HepG2 (cell line): Measurements from ENCODE around the gene ANO6. TPM values are rescaled to one million over a fixed set of nuclear protein-coding genes. Genes with fewer than 3 reads are reported as not detected.

ENCODE experiments used
- ATAC-seq: fragments of 200-7000 bp; cut with Tn5 transposase; 3 replicates; pipeline ENCODE4 v1.9.1; 2020; ENCODE audit warnings: mild to moderate bottlenecking, moderate library complexity
- BruUV-seq: library from RNA; stranded (reverse); fragments of 400-500 nt; replicated peaks from 2 replicates; lab custom pipeline; 2021; lab: Mats Ljungman, UMichigan
- CTCF ChIA-PET: fragments of 300-600 bp; formaldehyde crosslinking; extraction: SDS; loops from one replicate; lab custom pipeline; 2021; ENCODE audit warnings: low total read pairs, inconsistent platforms, low intra/inter-chr PET ratio; lab: Yijun Ruan, JAX
- POLR2A ChIA-PET: fragments of 350-600 bp; sonication (Branson Sonifier 250); formaldehyde crosslinking; loops from one replicate; lab custom pipeline; 2020; ENCODE audit warnings: antibody characterized with exemption, inconsistent platforms; lab: Yijun Ruan, JAX
- DNase-seq: peaks from one replicate; pipeline ENCODE4 v3.0.0-alpha.2; 2015; ENCODE audit warnings: low spot score
- FAIRE-seq: peaks from 3 replicates; lab custom pipeline; 2011; peaks lifted over from hg19 to GRCh38; lab: Jason Lieb, UNC
- H2AFZ ChIP-seq: one replicate; pipeline ENCODE4 v1.6.1; 2011; ENCODE audit warnings: low read length, inconsistent platforms
- H3K27ac ChIP-seq: fragments of 300-600 bp; 3 replicates; pipeline ENCODE4 v1.8.0; 2011; ENCODE audit warnings: mixed run types, mild to moderate bottlenecking, mixed read lengths, low read length, inconsistent platforms; ENCODE audit not compliant: insufficient read depth; ENCODE audit errors: extremely low read length
- H3K27me3 ChIP-seq, 2 experiments: fragments of 200-600 bp in 1 of 2; 2 replicates in 1 of 2; 3 replicates in 1 of 2; pipeline versions ENCODE4 v1.6.0 to v1.8.0; 2011; ENCODE audit warnings: low read length in 2 of 2, mild to moderate bottlenecking in 2 of 2, moderate library complexity in 2 of 2, inconsistent platforms in 1 of 2; ENCODE audit not compliant: insufficient read depth in 2 of 2, control insufficient read depth in 1 of 2
- H3K36me3 ChIP-seq, 2 experiments: fragments of 200-600 bp in 1 of 2; replicated peaks in 1 of 2; 2 replicates in 1 of 2; 3 replicates in 1 of 2; pipeline versions ENCODE4 v1.5.1 to v1.8.0; 2011; ENCODE audit warnings: low read length in 2 of 2, inconsistent platforms in 1 of 2; ENCODE audit not compliant: insufficient read depth in 2 of 2, control insufficient read depth in 1 of 2
- H3K4me1 ChIP-seq: 2 replicates; pipeline ENCODE4 v1.5.1; 2012; ENCODE audit warnings: low read length, inconsistent platforms; ENCODE audit not compliant: insufficient read depth
- H3K4me2 ChIP-seq: 2 replicates; pipeline ENCODE4 v1.6.0; 2011; ENCODE audit warnings: low read depth, low read length, inconsistent platforms
- H3K4me3 ChIP-seq, 3 experiments: fragments of 200-600 bp in 1 of 3; sonication (generic), shearing (Covaris generic) in 1 of 3; replicated peaks in 1 of 3; 2 replicates each; pipeline ENCODE4 v1.5.1; 2011 to 2016; ENCODE audit warnings: low read length in 3 of 3, inconsistent platforms in 2 of 3, low read depth in 2 of 3, mild to moderate bottlenecking in 2 of 3, control low read depth in 1 of 3, mixed read lengths in 1 of 3; ENCODE audit not compliant: insufficient read depth in 1 of 3
- H3K79me2 ChIP-seq: one replicate; pipeline ENCODE4 v1.6.1; 2011; ENCODE audit warnings: low read length, inconsistent platforms; ENCODE audit not compliant: insufficient read depth
- H3K9ac ChIP-seq: 2 replicates; pipeline ENCODE4 v1.6.0; 2011; ENCODE audit warnings: mild to moderate bottlenecking, low read depth, low read length, inconsistent platforms; ENCODE audit not compliant: insufficient read depth
- H3K9me3 ChIP-seq: 2 replicates; pipeline ENCODE4 v1.5.1; 2012; ENCODE audit warnings: mild to moderate bottlenecking, low read length
- H4K20me1 ChIP-seq: 2 replicates; pipeline ENCODE4 v1.6.0; 2011; ENCODE audit warnings: inconsistent platforms, mild to moderate bottlenecking, low read length, moderate library complexity; ENCODE audit not compliant: insufficient read depth
- DR1 ChIP-seq: sonication (generic); formaldehyde crosslinking; IDR thresholded peaks from 2 replicates; pipeline ENCODE4 v1.8.0; 2021; ENCODE audit warnings: mild to moderate bottlenecking, missing genetic modification reagents, inconsistent platforms
- EHMT2 ChIP-seq: fragments of 200-600 bp; sonication (generic); IDR thresholded peaks from 2 replicates; pipeline ENCODE4 v1.7.0; 2017; ENCODE audit warnings: antibody characterized with exemption, low read depth, low read length, borderline replicate concordance
- GFI1 ChIP-seq: sonication (generic); formaldehyde crosslinking; IDR thresholded peaks from 2 replicates; pipeline ENCODE4 v1.5.0; 2020; ENCODE audit warnings: missing genetic modification reagents, mild to moderate bottlenecking, borderline replicate concordance
- ISX ChIP-seq: sonication (generic); formaldehyde crosslinking; conservative IDR thresholded peaks from 2 replicates; pipeline ENCODE4 v1.5.0; 2020; ENCODE audit warnings: missing genetic modification reagents
- MZF1 ChIP-seq: sonication (generic); formaldehyde crosslinking; IDR thresholded peaks from 2 replicates; pipeline ENCODE4 v1.8.1; 2023; ENCODE audit warnings: mild to moderate bottlenecking, missing genetic modification reagents, borderline replicate concordance
- STAT5B ChIP-seq: sonication (generic); formaldehyde crosslinking; IDR thresholded peaks from 2 replicates; pipeline ENCODE4 v1.4.0; 2020; ENCODE audit warnings: missing genetic modification reagents
- U2AF1 ChIP-seq: fragments of 200-400 bp; formaldehyde crosslinking; optimal IDR thresholded peaks from 2 replicates; pipeline ENCODE3; 2017; ENCODE audit warnings: mild to moderate bottlenecking, low read depth, low read length
- ZFP36 ChIP-seq: fragments of 150-350 bp; IDR thresholded peaks from 2 replicates; pipeline ENCODE4 v1.6.1; 2018; ENCODE audit warnings: borderline replicate concordance, low read length, low read depth; ENCODE audit not compliant: partially characterized antibody
- ZNF33B ChIP-seq: sonication (generic); formaldehyde crosslinking; IDR thresholded peaks from 2 replicates; pipeline ENCODE4 v1.5.1; 2020; ENCODE audit warnings: mild to moderate bottlenecking, missing genetic modification reagents
- ZNF362 ChIP-seq: sonication (generic); formaldehyde crosslinking; IDR thresholded peaks from 2 replicates; pipeline ENCODE4 v1.4.0; 2020; ENCODE audit warnings: missing genetic modification reagents, mild to moderate bottlenecking, borderline replicate concordance
- ZNF460 ChIP-seq: sonication (generic); formaldehyde crosslinking; IDR thresholded peaks from 2 replicates; pipeline ENCODE4 v1.5.1; 2020; ENCODE audit warnings: missing genetic modification reagents, mild to moderate bottlenecking, borderline replicate concordance
- ZNF512 ChIP-seq: sonication (generic); formaldehyde crosslinking; IDR thresholded peaks from 2 replicates; pipeline ENCODE4 v1.4.0; 2020; ENCODE audit warnings: mild to moderate bottlenecking, missing genetic modification reagents
- ZNF552 ChIP-seq: sonication (generic); formaldehyde crosslinking; IDR thresholded peaks from 2 replicates; pipeline ENCODE4 v1.9.0; 2022; ENCODE audit warnings: missing genetic modification reagents, mild to moderate bottlenecking, borderline replicate concordance
- ZNF562 ChIP-seq: sonication (generic); formaldehyde crosslinking; IDR thresholded peaks from 2 replicates; pipeline ENCODE4 v1.8.0; 2022; ENCODE audit warnings: missing genetic modification reagents, borderline replicate concordance
- ZNF639 ChIP-seq: conservative IDR thresholded peaks from 2 replicates; pipeline ENCODE4 v1.6.1; 2018; ENCODE audit warnings: missing genetic modification reagents
- ZNF709 ChIP-seq: sonication (generic); formaldehyde crosslinking; IDR thresholded peaks from 2 replicates; pipeline ENCODE4 v1.5.0; 2020; ENCODE audit warnings: mild to moderate bottlenecking, missing genetic modification reagents
- ZNF841 ChIP-seq: sonication (generic); formaldehyde crosslinking; IDR thresholded peaks from 2 replicates; pipeline ENCODE4 v1.8.1; 2023; ENCODE audit warnings: missing genetic modification reagents, borderline replicate concordance
- WGBS: methylation state at CpG from one replicate; pipeline ENCODE4 v1.1.6; 2017; ENCODE audit warnings: low lambda C conversion rate; 5-methylcytosine and 5-hydroxymethylcytosine counted together
- in situ Hi-C: cut with HindIII; loops from 2 replicates; pipeline ENCODE4 v1.10.0; 2017; ENCODE audit warnings: low pct_unique_long_range_greater_than_20kb; ENCODE audit not compliant: extremely low pct_ligation_motif_present
- intact Hi-C: fragments of 100-400 bp; cut with micrococcal nuclease; formaldehyde crosslinking; loops from one replicate; pipeline ENCODE4 v1.10.0; 2022; ENCODE audit not compliant: unreplicated experiment
- polyA plus RNA-seq, 8 experiments: library from polyadenylated mRNA; depleted of rRNA in 3 of 8; stranded (reverse) in 7 of 8; unstranded in 1 of 8; fragments of >200 nt; fragmentation: Illumina TruSeq in 4 of 8; extraction: Trizol in 4 of 8; gene quantifications; 2 replicates each; pipeline versions ENCODE4 v1.2.1 to v1.2.3, GENCODE V29; 2011 to 2016; ENCODE audit warnings: low read depth in 4 of 8, missing spikeins in 1 of 8, mixed read lengths in 1 of 8; ENCODE audit not compliant: insufficient read depth in 1 of 8
- total RNA-seq, 5 experiments: library from RNA; depleted of rRNA; stranded (reverse); fragments of >200 nt; fragmentation: Illumina TruSeq; extraction: Trizol; gene quantifications; 2 replicates each; pipeline ENCODE4 v1.2.3, GENCODE V29; 2016; ENCODE audit warnings: low read depth in 1 of 5
- TF ChIP-seq, protein P1 (sequence below): sonication (generic); formaldehyde crosslinking; IDR thresholded peaks from 2 replicates; pipeline ENCODE4 v1.8.0; 2022; ENCODE audit warnings: missing genetic modification reagents, mild to moderate bottlenecking, moderate library complexity, borderline replicate concordance

ANO6 gene
- total and polyA plus RNA-seq, 2 of the 13 experiments (the other 11 are each of a cell fraction or from before 2014, with no cell fraction given): 37.8 to 57.1 TPM

GRCh38 chr12:45305907-45306306, 90.0 kb downstream of the ANO6 start:
- no peak overlapping the region for H2AFZ ChIP-seq
- BruUV-seq: no TSS peak
- TF ChIP-seq ZNF562 (CRISPR knock-in tag) (no peak), EHMT2 (no peak), MZF1 (no peak), ZNF709 (CRISPR knock-in tag) (no peak), ZNF460 (CRISPR knock-in tag) (no peak), ZNF362 (CRISPR knock-in tag) (no peak), GFI1 (no peak), DR1 (CRISPR knock-in tag) (no peak), ISX (CRISPR knock-in tag) (no peak), ZNF841 (CRISPR knock-in tag) (no peak), ZFP36 (no peak), ZNF33B (CRISPR knock-in tag) (no peak), ZNF552 (CRISPR knock-in tag) (no peak), U2AF1 (no peak), STAT5B (CRISPR knock-in tag) (no peak), ZNF512 (CRISPR knock-in tag) (no peak), ZNF639 (CRISPR knock-in tag) (no peak)
- TF ChIP-seq, protein P1, sequence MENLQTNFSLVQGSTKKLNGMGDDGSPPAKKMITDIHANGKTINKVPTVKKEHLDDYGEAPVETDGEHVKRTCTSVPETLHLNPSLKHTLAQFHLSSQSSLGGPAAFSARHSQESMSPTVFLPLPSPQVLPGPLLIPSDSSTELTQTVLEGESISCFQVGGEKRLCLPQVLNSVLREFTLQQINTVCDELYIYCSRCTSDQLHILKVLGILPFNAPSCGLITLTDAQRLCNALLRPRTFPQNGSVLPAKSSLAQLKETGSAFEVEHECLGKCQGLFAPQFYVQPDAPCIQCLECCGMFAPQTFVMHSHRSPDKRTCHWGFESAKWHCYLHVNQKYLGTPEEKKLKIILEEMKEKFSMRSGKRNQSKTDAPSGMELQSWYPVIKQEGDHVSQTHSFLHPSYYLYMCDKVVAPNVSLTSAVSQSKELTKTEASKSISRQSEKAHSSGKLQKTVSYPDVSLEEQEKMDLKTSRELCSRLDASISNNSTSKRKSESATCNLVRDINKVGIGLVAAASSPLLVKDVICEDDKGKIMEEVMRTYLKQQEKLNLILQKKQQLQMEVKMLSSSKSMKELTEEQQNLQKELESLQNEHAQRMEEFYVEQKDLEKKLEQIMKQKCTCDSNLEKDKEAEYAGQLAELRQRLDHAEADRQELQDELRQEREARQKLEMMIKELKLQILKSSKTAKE (CRISPR knock-in tag): no peak
- intact Hi-C loops (no loop called here), in situ Hi-C loops (no loop called here)
- no peak for DNase-seq
- no peaks in the 10 kb centered on the region for H3K27me3 ChIP-seq
- WGBS: 96% methylated on average over 3 of the region's 3 CpGs
- H4K20me1 ChIP-seq: no peaks in the 10 kb centered on the region
- ChIA-PET CTCF (no interaction called here), POLR2A (no interaction called here)
- no peak for FAIRE-seq
- peaks cover 0 to 3% of the 10 kb centered on the region in 2 experiments; a peak in 3 of 5 replicates for H3K36me3 ChIP-seq
- H3K79me2 ChIP-seq: no peaks in the 10 kb centered on the region
- no peak overlapping the region for H3K4me3 ChIP-seq
- H3K9ac ChIP-seq: no peak overlapping the region
- no peaks in the 10 kb centered on the region for H3K4me1 ChIP-seq
- H3K9me3 ChIP-seq: no peaks in the 10 kb centered on the region
- no peak overlapping the region for H3K27ac ChIP-seq
- ATAC-seq: no peak
- no peak overlapping the region for H3K4me2 ChIP-seq
